ENCODE measurements around the gene PLA2G4C. TPM values are rescaled to one million over a fixed set of nuclear protein-coding genes. Genes with fewer than 3 reads are reported as not detected.

Gene PLA2G4C
- total and polyA plus RNA-seq, 2 of the 8 experiments (the other 6 are each of a cell fraction or from before 2014, with no cell fraction given): 14.9 to 20.5 TPM

DNA sequence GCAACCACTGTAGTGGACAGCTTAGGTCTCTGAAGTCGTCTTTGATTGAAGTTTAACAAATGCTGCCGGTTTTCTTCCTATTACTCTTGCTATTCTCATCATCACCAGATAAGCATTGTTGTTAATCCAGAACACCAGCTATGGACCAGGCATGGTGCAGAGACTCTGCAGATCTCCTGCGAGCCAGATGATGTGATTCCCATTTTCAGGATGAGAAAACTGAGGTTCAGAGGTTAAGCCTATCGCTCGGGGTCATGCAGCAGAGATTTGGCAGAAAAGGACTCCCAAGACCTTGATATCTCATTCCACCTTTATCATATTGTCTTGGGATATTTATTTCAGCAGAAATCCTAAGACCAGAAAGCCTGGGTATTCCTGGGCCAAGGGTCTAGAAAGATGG lies 50.2 kb downstream of the PLA2G4C start:
- TF ChIP-seq ASH2L (IDR thresholded peaks at IDR 0.05; ENCODE audit: low read length): no peak
- no peak for TF ChIP-seq SIX5 (IDR thresholded peaks at IDR 0.05; ENCODE audit: low read depth, low read length)
- no peak for TF ChIP-seq TBP (IDR thresholded peaks at IDR 0.05; ENCODE audit: low read depth, low read length)
- no peak for TF ChIP-seq CREB1 (IDR thresholded peaks at IDR 0.05)
- TF ChIP-seq POLR2AphosphoS5 (IDR thresholded peaks at IDR 0.05; ENCODE audit: low read depth, low read length): no peak
- TF ChIP-seq KDM4A (IDR thresholded peaks at IDR 0.05; ENCODE audit: low read depth, low read length, severe bottlenecking): no peak
- peak; percentile 75 for TF ChIP-seq KDM1A (IDR thresholded peaks at IDR 0.05; ENCODE audit: borderline replicate concordance, low read length)
- TF ChIP-seq BACH1 (IDR thresholded peaks at IDR 0.05; ENCODE audit: low read length): no peak

More for the DNA sequence above, 50.2 kb downstream of the PLA2G4C start:
- POLR2A ChIA-PET (ENCODE audit: partially characterized antibody): interaction anchor here (0.6 to 1.7 kb wide), 2 partner anchors 9 to 12 kb away, joined by 3 read pairs; no protein-coding TSS in a partner anchor
- Histone ChIP-seq H2AFZ (ENCODE audit: low read length) (no peak overlapping the region), H3K4me2 (ENCODE audit: insufficient read depth in 1 of 2, low read depth in 2 of 2, low read length in 2 of 2) (no peak overlapping the region), H2BK12ac (ENCODE audit: low read depth, low read length) (no peak overlapping the region; the same call in 1 of the 2 replicates), H2AK5ac (ENCODE audit: low read depth, low read length) (no peak overlapping the region), H4K91ac (replicated peaks; ENCODE audit: insufficient read length, low read length) (no peak overlapping the region), H3K4ac (replicated peaks; ENCODE audit: insufficient read length, low read depth, low read length) (no peak overlapping the region), H3K56ac (replicated peaks; ENCODE audit: insufficient read length, low read depth, low read length) (no peak overlapping the region), H2BK120ac (replicated peaks; ENCODE audit: low read depth, low read length) (no peak overlapping the region), H2BK5ac (ENCODE audit: low read depth, low read length) (no peak overlapping the region), H4K5ac (ENCODE audit: insufficient read length, low read depth, low read length) (no peak overlapping the region), H3K9me3 (ENCODE audit: insufficient read depth in 2 of 2, low read depth in 1 of 2, low read length in 1 of 2) (no peaks in the 10 kb centered on the region), H3K36me3 (ENCODE audit: control insufficient read depth in 2 of 4, insufficient read depth in 4 of 4, low read length in 3 of 4) (no peaks in the 10 kb centered on the region), H2BK20ac (ENCODE audit: low read length) (no peak overlapping the region), H3K23ac (ENCODE audit: insufficient read length) (no peak overlapping the region), H2BK15ac (ENCODE audit: low read length) (no peak overlapping the region), H3K4me3 (ENCODE audit: extremely low read depth in 1 of 4, insufficient read depth in 2 of 4, low read depth in 3 of 4, low read length in 4 of 4) (no peak overlapping the region), H4K8ac (ENCODE audit: extremely low read depth, insufficient read depth, low read length) (no peak overlapping the region), H3K27ac (ENCODE audit: low read depth, low read length) (no peak overlapping the region), H3K27me3 (replicated peaks in 1 of 4; ENCODE audit: control insufficient read depth in 3 of 4, extremely low read depth in 1 of 4, insufficient read depth in 3 of 4, low read length in 3 of 4) (no peaks in the 10 kb centered on the region), H3K23me2 (ENCODE audit: low read depth, low read length) (no peaks in the 10 kb centered on the region), H3K18ac (ENCODE audit: extremely low read depth, low read length) (peak overlapping the region; percentile 5; the same call in 1 of the 2 replicates), H3K79me2 (ENCODE audit: control insufficient read depth in 1 of 2, insufficient read depth in 2 of 2, low read length in 2 of 2) (no peaks in the 10 kb centered on the region), H3K4me1 (replicated peaks in 1 of 4; ENCODE audit: control insufficient read depth in 3 of 4, insufficient read depth in 4 of 4, low read length in 3 of 4) (peaks cover 4 to 16% (median 7%) of the 10 kb centered on the region in 4 experiments; a peak in 6 of 7 replicates), H3K14ac (ENCODE audit: insufficient read length) (no peak overlapping the region), H3K79me1 (ENCODE audit: low read depth, low read length) (no peaks in the 10 kb centered on the region), H4K20me1 (replicated peaks in 1 of 2; ENCODE audit: control insufficient read depth in 1 of 2, insufficient read depth in 2 of 2, low read length in 2 of 2) (no peaks in the 10 kb centered on the region), H3K9ac (replicated peaks in 1 of 4; ENCODE audit: extremely low read depth in 1 of 4, low read depth in 3 of 4, low read length in 3 of 4) (no peak overlapping the region)
- FAIRE-seq (no peak), DNase-seq (ENCODE audit: low read depth in 1 of 2, low spot score in 2 of 2) (no peak)
- 90% methylated on average over 5 of the region's 5 CpGs; no CpG with 5 or more reads in 1 of the 2 experiments for WGBS, 2 experiments (ENCODE audit: extremely low coverage in 1 of 2, insufficient coverage in 1 of 2, insufficient read length in 1 of 2, insufficient replicate concordance in 2 of 2, low coverage in 1 of 2, low lambda C conversion rate in 2 of 2, missing lambda C conversion rate in 1 of 2)
- CTCF ChIA-PET (ENCODE audit: partially characterized antibody): interaction anchor here (1.2 to 2.4 kb wide), 5 partner anchors 9 to 97 kb away, joined by 3 to 14 read pairs (median 3); no protein-coding TSS in a partner anchor
